Gastrocnemius medialis (tissue), 4 donors: ENCODE results near the gene AP2S1. TPM values are rescaled to one million over a fixed set of nuclear protein-coding genes. Genes with fewer than 3 reads are reported as not detected.

Source experiments
- ATAC-seq, 2 donors: fragments of 150-250 bp; one replicate each; pipeline ENCODE4 v1.9.1; 2016
- DNase-seq, 2 donors: peaks; one replicate each; pipeline ENCODE4 v3.0.0-alpha.2; 2019
- H3K27ac ChIP-seq, 4 donors: fragments of 200-600 bp; sonication (generic); 1 replicate in 1 of 4; 2 replicates in 3 of 4; pipeline ENCODE4 v1.5.1; 2016 to 2018; ENCODE audit warnings: mild to moderate bottlenecking in 2 of 4, moderate library complexity in 1 of 4
- H3K27me3 ChIP-seq, 3 donors: fragments of 200-600 bp; sonication (generic) in 2 of 3; 1 replicate in 1 of 3; 2 replicates in 2 of 3; pipeline versions ENCODE4 v1.5.1 to v1.6.0; 2016 to 2019; ENCODE audit warnings: mild to moderate bottlenecking in 1 of 3, moderate library complexity in 1 of 3
- H3K36me3 ChIP-seq, 2 donors: fragments of 200-600 bp; sonication (generic) in 1 of 2; one replicate each; pipeline ENCODE4 v1.5.1; 2017 to 2018
- H3K4me1 ChIP-seq, 2 donors: fragments of 200-600 bp; sonication (generic) in 1 of 2; one replicate each; pipeline ENCODE4 v1.5.1; 2016 to 2017; ENCODE audit warnings: mild to moderate bottlenecking in 2 of 2
- H3K4me3 ChIP-seq, 4 donors: fragments of 200-600 bp; sonication (generic) in 3 of 4; 1 replicate in 1 of 4; 2 replicates in 3 of 4; pipeline ENCODE4 v1.5.1; 2016 to 2019; ENCODE audit warnings: mild to moderate bottlenecking in 2 of 4
- H3K9me3 ChIP-seq, 3 donors: fragments of 200-600 bp; sonication (generic) in 2 of 3; 1 replicate in 1 of 3; 2 replicates in 2 of 3; pipeline ENCODE4 v1.5.1; 2016 to 2019
- POLR2A ChIP-seq, 2 donors: fragments of 450-650 bp; IDR thresholded peaks; one replicate each; pipeline ENCODE4 v1.6.1; 2017; ENCODE audit warnings: antibody characterized with exemption in 2 of 2, mild to moderate bottlenecking in 2 of 2, moderate library complexity in 2 of 2
- in situ Hi-C, 4 donors: fragments of 200-750 bp; cut with MboI; loops; one replicate each; pipeline versions ENCODE4 v1.15.0 to v1.8.0; 2017; ENCODE audit warnings: low sequenced_read_pairs in 4 of 4
- intact Hi-C: fragments of 100-400 bp; cut with DNase I; formaldehyde crosslinking; loops from one replicate; pipeline ENCODE4 v1.15.1; 2023; ENCODE audit warnings: low total_unique reads
- total RNA-seq, 4 donors: library from RNA; depleted of rRNA; stranded (reverse); fragments of >200 nt; gene quantifications; one replicate each; pipeline versions ENCODE4 v1.1.0 to v1.2.3, GENCODE V29; 2016
- TF ChIP-seq, protein P1 (sequence below), 5 experiments: fragments of 450-650 bp in 3 of 5; fragments of 200-600 bp in 2 of 5; sonication (generic) in 2 of 5; IDR thresholded peaks in 4 of 5; conservative IDR thresholded peaks in 1 of 5; 1 replicate in 4 of 5; 2 replicates in 1 of 5; pipeline ENCODE4 v1.5.1; 2016 to 2019; ENCODE audit warnings: antibody characterized with exemption in 5 of 5, mild to moderate bottlenecking in 3 of 5, moderate library complexity in 3 of 5

The AP2S1 gene
- total RNA-seq, 4 donors from 2014 or later = 42.7 to 94.1 (median 64.9) TPM

DNA sequence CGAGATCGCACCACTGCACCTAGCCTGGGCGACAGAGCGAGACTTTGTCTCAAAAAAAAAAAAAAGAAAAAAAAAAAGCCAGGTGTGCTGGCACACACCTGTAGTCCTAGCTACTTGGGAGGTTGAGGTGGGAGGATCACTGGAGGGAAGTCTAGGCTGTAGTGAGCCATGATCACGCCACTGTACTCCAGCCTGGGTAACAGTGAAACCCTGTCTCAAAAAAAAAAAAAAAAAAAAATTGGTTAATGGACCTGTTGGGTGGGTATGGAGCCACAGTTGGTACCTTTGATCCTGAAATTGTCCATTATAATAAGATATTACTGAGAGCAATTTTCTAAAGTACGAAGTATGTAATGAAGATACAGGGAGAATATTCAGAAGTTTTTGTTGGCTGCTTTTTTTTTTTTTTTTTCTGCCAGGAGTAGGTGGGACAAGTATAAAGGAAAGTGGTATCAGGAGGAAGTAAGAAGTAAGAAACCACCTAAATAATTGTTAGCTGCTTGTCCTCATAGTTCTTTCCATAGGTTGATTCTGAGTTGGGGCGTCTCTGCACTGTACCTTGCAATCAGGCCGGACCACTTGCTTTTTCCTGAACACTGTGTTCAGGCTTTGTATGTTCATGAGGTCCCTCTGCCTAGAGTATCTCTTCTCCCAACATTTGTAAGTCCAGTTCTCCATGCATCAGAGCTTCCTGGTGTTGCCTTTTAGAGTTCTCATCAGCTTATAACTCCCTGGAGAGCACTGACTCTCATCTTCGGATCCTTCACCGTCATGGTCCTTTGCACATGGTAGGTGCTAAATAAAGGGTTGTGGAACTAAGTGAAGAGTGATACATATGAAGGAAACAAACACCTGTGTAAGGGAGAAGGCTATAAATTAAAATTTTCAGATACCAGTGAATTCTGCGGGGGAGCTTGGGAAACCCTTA lies 41.9 kb upstream of the AP2S1 start:
- Histone ChIP-seq H3K9me3 (no peaks in the 10 kb centered on the region), H3K4me3 (no peak overlapping the region), H3K4me1 (peaks cover 17 to 24% of the 10 kb centered on the region in 2 donors), H3K27ac (no peak overlapping the region), H3K36me3 (no peaks in the 10 kb centered on the region), H3K27me3 (no peaks in the 10 kb centered on the region)
- intact Hi-C loops = no loop called here
- ATAC-seq = no peak
- no peak for TF ChIP-seq POLR2A (IDR thresholded peaks at IDR 0.05)
- TF ChIP-seq, protein P1, sequence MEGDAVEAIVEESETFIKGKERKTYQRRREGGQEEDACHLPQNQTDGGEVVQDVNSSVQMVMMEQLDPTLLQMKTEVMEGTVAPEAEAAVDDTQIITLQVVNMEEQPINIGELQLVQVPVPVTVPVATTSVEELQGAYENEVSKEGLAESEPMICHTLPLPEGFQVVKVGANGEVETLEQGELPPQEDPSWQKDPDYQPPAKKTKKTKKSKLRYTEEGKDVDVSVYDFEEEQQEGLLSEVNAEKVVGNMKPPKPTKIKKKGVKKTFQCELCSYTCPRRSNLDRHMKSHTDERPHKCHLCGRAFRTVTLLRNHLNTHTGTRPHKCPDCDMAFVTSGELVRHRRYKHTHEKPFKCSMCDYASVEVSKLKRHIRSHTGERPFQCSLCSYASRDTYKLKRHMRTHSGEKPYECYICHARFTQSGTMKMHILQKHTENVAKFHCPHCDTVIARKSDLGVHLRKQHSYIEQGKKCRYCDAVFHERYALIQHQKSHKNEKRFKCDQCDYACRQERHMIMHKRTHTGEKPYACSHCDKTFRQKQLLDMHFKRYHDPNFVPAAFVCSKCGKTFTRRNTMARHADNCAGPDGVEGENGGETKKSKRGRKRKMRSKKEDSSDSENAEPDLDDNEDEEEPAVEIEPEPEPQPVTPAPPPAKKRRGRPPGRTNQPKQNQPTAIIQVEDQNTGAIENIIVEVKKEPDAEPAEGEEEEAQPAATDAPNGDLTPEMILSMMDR (IDR thresholded peaks at IDR 0.05 in 4 of 5, conservative IDR thresholded peaks at IDR 0.05 in 1 of 5) = no peak
- in situ Hi-C loops = no loop called here
- DNase-seq = no peak

DNA sequence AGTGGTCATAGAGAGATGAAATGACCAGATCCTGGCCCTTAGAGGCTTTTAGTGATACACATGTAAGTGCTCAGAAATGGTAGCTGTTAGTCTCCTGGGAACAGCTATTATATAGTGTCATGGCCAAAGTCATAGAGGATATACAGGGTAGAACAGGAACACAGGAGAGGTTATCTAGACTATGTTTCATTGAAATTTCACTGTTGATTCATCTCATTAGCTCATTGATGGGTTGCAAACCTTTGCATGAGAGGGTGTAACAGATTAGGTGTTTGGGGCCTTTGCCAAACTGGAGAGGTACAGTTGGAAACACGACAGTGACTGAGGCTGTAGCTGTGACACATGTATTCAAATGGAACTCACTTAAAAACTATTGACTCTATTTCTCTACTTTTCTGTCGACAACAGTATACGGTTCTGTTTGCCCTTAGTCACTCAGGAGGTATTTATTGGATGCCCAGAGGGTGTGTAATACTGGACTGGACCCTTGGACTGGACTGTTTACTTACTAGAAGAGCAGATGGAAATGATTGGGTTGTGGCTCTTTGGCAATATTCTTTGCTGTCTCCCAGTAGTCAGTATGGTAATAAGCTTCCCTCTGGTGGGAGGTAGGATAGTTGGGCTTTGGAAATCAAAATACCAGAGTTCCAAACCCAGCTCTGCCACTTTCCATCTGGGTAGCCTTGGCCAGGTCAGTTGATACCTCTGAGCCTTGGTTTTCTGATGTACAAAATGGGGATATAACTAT lies 40.0 kb upstream of the AP2S1 start:
- Histone ChIP-seq H3K4me3 (no peak overlapping the region), H3K27me3 (no peaks in the 10 kb centered on the region), H3K27ac (peak overlapping the region in 1 of 4 donors; percentile 35), H3K36me3 (no peaks in the 10 kb centered on the region), H3K4me1 (peaks cover 8 to 12% of the 10 kb centered on the region in 2 donors), H3K9me3 (no peaks in the 10 kb centered on the region)
- in situ Hi-C loops (no loop called here), intact Hi-C loops (no loop called here)
- no peak for DNase-seq
- no peak for TF ChIP-seq POLR2A (IDR thresholded peaks at IDR 0.05)
- TF ChIP-seq, protein P1 (IDR thresholded peaks at IDR 0.05 in 4 of 5, conservative IDR thresholded peaks at IDR 0.05 in 1 of 5) = no peak
- ATAC-seq = peak in 1 of 2 donors; percentile 60

DNA sequence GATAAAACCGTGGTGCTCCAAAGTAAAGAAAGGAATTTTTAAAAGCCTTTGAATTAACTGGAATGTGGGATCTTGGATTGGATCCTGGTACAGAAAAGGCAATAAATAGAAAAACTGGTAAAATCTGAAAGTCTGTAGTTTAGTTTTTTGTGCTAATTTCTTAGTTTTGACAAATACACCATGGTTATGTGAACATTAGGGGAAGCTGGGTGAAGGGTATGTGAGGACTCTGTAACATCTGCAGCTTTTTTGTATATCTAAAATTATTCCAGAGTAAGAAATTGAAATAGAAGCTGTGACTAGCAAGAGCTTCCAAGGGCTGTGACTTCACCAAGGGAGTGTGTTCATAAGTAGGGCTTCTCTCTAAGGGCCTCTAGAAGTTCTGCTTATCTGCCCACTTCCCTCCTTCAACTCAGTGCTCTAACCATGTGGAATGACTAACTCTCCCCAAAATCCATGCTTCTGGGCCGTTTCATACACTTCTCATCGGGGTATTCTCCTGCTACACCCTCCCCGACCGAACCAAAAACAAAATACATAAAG lies 36.7 kb upstream of the AP2S1 start:
- intact Hi-C loops = no loop called here
- ATAC-seq = no peak

DNA sequence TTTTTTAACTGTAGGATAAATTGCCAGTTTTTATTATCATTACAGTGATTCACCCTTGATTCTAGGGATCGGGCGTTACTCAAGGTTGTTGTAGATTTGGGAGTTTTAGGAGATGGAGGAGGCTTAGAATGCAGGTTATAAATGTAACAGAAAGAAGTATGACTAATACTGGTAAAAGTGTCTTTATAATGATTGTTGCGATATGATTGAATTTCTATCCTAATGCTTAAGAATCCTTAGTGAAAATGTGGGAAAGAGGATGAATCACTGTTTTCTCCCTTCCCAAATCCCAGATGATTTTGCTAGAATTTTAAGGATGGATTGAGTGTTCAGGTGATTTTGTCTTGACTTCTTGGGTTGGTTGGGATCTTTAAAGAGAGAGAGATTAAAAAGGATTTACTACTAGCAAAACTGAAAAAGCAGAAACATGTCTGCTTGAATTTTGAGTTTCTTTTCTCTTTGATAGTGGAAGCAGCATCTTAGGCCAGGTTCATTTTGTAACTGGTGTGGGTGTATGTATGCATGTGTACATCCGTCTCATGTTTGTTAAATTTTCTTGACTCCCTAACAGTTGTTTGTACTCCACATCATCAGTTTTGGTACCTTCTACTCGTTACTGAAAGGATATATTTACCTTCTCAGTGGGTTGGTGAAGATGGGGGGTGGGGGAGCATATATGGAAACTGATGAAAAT lies 36.0 kb upstream of the AP2S1 start:
- in situ Hi-C loops = no loop called here
- no peaks in the 10 kb centered on the region for H3K36me3 ChIP-seq
- ATAC-seq = no peak

More for the DNA sequence above, 36.7 kb upstream of the AP2S1 start:
- H3K9me3 ChIP-seq = no peaks in the 10 kb centered on the region
- no peaks in the 10 kb centered on the region for H3K27me3 ChIP-seq
- no peak overlapping the region for H3K4me3 ChIP-seq
- no peaks in the 10 kb centered on the region for H3K36me3 ChIP-seq
- DNase-seq = no peak
- H3K4me1 ChIP-seq = peaks cover 0 to 13% of the 10 kb centered on the region in 2 donors
- TF ChIP-seq POLR2A (IDR thresholded peaks at IDR 0.05) = no peak
- TF ChIP-seq, protein P1 (IDR thresholded peaks at IDR 0.05 in 4 of 5, conservative IDR thresholded peaks at IDR 0.05 in 1 of 5) = no peak
- no peak overlapping the region for H3K27ac ChIP-seq
- in situ Hi-C loops = no loop called here

More for the DNA sequence above, 36.0 kb upstream of the AP2S1 start:
- intact Hi-C loops = no loop called here
- TF ChIP-seq POLR2A (IDR thresholded peaks at IDR 0.05) = no peak
- TF ChIP-seq, protein P1 (IDR thresholded peaks at IDR 0.05 in 4 of 5, conservative IDR thresholded peaks at IDR 0.05 in 1 of 5) = no peak
- H3K4me3 ChIP-seq = no peak overlapping the region
- no peaks in the 10 kb centered on the region for H3K9me3 ChIP-seq
- no peak overlapping the region for H3K27ac ChIP-seq
- no peak for DNase-seq
- no peaks in the 10 kb centered on the region for H3K27me3 ChIP-seq
- H3K4me1 ChIP-seq = peaks cover 0 to 13% of the 10 kb centered on the region in 2 donors
